Iris pigment epithelial cell (primary cell): Measurements from ENCODE around the gene ARSG.
A peak's percentile ranks its signal among the peaks of the same experiment; 100 is the strongest.
"Not testable (repeated sequence)": the region's sequence is repeated elsewhere in the genome, so short reads cannot be mapped to it uniquely, and the experiment has no call there.

Experiments used
- DNase-seq: peaks from one replicate; pipeline ENCODE4 v3.0.0-alpha.2; 2011; ENCODE audit warnings: low read depth

ARSG gene

DNA sequence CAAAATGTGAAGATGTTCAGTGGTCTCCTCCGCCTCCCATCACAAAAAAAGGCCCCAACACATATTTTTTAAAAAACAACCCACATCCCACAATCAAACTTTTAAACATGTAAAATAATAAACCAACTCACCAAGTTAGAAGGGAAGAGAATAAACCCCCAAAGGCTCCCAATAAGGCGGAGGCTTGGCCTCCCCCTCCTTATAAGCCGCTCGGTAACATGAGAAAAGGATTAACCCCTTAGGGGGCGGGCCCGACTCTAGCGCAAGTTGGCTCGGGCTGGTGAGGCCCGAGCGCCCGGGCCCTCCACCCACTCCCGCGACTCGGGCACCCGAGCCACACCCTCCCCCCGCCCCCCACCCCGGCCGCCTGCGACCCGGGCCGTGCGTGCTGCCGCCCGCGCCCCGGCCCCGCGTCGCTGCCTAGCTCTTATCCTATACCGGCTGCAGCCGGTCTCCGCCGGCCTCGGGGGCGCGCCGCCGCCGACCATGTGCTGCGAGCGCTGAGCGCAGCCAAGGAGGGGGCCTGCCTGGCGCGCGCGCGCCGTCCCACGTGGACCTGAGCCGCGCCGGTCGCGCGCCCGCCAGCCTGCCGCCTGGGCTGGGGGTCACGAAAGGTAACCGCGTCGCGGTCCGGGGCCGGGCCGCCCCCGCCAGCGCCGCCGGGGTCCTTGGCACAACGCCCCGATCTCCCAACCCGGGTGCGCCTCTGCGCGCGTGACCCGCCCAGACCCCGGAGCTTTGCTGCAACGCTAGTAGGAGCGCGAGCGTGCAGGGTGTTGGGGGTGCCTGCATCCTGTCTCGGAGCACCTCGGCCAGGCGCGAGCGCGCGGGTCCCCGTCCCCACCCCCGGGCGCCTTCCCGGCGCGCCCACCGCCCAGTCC is at the start of gene ARSG, which contains the start of gene SLC16A6:
ARSG (plus strand) TSS at position 541 of the 881 bp plus-strand sequence. CDS start 15,999 bp downstream, outside the sequence.
SLC16A6 (minus strand) TSS at position 173 of the 881 bp plus-strand sequence. CDS start 12,807 bp downstream, outside the sequence.
- DNase-seq = peak; percentile 68

DNA sequence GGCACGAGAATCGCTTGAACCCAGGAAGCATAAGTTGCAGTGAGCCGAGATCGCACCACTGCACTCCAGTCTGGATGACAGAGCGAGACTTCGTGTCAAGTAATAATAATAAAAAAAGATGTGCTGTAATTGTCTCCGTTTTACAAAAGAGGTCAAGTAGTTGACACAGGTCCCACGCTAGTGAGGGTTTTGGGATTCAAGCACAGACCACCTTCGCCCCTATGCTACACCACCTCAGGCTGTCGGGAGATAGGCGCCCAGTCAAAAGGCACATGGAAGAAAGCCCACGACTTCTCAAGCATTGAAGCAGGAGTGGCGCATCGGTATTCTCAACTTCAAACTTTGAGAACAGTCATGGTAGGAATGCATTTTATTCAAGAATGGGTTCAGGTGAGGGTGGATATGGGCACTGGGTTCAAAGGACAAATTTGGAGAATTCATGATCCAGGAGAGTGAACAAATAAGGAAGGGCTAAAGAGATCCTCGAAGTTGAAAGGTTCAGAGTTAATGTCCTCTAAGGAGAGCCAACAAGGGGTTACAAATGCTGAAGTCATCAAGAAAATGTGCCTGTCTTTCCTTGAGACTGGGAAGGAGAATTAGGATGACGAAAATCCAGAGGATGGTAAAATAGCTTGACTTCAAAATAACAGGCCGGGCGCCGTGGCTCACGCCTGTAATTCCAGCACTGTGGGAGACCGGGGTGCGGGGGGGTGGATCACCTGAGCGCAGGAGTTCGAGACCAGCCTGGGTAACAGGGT is 44.8 kb upstream of the ARSG start:
- no peak for DNase-seq

DNA sequence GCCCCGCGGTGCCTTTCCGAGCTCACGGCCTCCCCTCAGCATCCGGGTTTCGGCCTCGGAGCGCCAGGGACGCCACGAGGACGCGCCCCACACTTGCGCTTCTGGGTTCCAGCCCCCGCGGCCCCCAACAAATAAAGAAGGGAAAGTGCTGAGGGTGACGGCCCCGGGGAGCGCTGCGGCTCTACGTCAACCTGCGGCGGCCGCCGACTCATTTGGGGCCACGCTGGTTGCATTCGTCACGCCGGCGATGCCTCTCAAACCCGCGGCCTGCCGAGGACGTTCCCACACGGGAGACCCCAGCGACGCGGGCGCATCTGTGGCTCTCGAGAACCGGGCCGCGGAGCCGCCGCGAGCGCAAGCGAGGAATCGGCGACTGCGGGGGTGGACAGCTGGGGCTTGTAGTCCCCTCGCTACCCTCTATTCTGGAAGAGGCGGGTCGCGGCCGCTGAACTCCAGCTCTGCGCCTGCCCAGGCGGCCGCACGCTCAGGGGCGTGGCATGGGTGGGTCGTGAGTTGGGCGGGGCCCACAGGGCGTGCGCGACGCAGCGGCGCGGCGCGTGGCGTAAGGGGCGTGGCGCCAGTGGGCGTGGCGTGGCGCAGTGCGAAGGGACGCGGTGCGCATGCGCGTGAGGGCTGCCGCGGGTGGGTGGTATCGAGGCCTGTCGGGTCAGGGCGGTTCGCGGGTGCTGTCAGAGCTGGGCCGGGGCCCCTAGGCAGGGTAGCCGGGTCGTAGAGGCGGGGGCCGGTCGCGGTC is 43.7 kb upstream of the ARSG start, which contains the start of gene AMZ2:
AMZ2 (plus strand) TSS at position 599 of the 754 bp plus-strand sequence. CDS start 2,145 bp downstream, outside the sequence.
- peak; percentile 89 for DNase-seq

DNA sequence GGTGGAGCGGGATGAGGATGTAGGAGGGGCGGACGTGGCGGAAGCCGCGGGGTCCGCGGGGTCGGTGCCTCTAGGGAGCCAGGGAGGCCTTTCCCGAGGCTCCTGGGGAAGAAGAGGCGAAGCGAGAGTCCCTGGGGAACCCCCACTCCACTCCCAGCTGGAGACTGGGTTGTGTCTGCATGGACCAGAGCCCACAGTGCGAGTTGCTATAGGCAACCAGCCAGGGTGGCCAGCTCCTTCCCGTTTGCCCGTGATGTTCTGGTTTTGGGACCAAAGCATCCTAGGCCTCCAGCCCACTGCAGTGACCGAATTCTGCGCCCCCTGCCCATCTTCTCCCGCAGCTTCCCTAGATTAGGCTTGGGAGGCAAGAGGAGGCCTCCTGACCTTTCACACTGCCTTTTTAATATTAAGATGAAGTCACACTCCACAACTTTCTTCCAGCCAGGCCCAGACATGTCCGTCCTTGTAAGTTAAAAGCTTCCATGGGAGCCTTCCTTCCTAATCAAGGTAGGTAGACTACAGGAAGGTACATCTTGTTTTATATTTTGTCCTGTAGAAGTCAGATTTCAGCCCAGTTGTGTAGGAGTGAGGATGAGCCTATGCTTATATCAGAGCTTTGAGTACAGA is 43.0 kb upstream of the ARSG start:
- DNase-seq = peak; percentile 58

DNA sequence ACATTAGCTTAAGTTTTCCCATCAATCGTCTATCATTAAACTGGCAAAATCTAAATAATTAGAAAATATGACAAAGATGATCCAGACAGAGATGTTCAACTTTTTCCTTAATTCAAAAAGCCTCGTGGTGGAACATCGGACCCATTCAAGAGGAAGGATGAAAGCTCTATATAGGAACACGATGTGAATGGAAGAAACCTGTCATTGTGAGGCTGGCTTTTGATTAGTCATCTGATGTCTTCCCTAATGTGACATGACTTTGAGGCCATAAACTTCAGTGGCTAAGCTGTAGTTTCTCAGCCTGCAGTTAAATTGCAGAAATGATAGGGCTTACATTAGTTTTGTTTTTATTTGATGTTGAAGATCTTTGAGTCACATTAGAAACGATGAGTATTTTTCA is 42.4 kb upstream of the ARSG start:
- no peak for DNase-seq

DNA sequence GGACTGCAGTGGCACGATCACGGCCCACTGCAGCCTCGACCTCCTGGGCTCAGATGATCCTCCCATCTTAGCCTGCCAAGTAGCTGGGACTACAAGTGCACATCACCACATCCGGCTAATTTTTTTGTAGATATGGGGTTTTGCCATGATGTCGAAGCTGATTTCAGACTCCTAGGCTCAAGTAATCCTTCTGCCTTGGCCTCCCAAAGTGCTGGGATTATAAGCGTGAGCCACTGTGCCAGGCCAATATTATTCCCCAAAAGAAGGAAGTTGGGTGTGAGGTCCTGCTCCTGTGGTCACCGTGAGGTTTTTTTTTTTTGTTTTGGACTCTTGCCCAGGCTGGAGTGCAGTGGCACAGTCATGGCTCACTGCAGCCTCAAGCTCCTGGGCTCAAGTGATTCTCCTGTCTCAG is 41.9 kb upstream of the ARSG start:
- no peak for DNase-seq

DNA sequence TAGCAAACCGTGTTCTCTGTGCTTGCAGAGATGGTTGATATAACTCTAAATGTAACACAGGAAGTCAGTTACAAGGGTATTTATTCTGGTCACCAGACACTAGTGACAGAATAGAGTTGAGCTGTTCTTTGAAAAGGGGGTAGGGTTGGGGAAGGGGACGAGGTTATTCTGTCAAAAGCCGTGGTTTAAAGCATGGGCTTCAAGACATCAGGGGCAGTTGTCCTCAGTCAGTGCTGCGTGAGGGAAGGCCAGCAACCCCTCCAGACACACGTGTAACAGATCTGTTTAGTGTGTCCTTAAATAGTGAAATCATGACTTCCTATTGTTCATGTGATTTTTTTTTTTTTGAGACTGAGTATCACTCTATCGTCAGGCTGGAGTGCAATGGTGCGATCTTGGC is 37.9 kb upstream of the ARSG start:
- not testable (repeated sequence) for DNase-seq

DNA sequence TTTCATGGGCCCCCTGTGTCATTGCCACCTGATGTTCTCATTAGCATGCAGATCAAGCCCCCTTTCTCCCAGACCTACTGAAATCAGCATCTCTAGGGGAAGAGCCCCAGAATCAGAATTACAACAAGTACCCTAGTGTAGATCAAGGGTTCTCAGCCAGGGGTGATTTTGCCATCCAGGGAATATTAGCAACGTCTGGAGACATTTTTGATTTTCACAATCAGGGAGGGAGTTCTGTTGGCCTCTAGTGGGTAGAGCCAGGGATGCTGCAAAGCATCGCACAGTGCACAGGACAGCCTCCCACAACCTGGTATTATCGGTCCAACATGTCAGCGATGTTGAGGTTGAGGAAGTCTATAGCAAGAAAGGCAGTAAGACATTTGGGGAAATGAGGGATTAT is 36.1 kb upstream of the ARSG start:
- DNase-seq = no peak

DNA sequence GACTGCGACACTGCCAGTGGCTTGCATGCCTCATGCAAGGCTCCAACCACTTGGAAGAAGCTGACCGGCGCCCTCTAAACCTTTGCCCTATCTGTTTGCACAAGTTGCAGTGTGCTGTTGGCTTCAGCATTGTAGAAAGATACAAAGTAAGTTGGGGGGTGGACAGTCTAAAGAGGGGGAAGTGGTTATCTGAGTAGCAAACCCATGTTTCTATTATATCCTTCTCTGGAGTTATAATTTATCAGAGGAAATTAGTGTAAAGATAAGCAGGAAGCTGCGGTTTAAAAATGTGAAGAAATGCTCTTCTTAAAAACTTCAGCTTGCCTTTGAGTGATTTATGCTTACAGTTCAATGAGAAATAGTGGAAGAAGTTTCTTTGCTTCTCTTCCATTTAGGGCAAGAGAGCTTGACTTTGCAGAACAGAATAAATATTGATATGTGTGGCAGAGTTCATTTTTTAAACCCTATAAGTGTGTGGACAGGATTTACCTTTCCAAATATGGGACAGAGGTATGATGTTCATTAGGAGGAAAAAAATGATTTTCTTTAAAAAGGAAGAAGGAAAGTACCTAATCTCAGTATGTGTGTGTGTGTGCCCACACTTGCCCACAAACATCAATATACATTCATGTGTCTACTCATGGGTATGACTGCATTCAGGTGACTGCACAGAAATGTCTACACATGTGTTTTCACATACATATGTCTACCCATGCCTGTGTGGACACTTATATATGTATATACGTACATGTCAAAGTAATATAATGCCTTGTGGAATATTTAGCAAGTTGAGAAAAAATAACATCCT is 35.4 kb upstream of the ARSG start:
- DNase-seq = no peak

DNA sequence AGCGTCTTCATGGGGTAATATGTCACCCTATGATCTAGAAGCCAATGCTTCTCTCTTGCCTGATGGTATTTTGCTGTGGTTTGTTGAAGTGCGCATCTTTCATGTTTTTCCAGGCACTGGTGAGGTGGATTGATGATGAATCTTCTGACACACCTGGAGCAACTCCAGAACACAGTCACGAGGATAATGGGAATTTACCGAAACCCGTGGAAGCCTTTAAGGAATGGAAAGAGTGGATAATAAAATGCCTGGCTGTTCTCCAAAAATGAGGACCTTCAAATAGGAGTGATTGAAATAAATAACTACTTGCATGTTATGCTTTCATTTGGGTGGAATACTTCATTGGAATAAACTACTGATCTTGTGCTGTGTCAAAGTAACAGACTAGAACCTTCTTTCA is 34.6 kb upstream of the ARSG start:
- DNase-seq = not testable (repeated sequence)

DNA sequence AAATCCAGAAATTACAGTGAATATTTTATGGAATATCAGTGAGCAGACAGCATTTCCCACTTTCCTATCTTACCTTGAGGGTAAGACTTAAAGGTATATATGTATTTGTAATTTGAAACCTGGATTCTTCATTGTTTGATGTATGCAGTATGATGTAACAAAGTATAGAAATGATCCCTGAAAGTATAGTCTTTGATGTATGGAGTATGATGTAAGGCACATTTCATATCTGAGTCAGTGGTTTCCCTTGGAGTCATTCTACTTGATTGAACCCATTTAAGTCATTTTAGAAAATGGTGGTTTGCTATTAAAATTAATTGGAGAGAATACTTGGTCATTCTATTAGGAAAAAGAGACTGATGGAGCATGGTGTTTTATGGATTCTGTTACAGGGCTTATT is 33.4 kb upstream of the ARSG start:
- DNase-seq = no peak

DNA sequence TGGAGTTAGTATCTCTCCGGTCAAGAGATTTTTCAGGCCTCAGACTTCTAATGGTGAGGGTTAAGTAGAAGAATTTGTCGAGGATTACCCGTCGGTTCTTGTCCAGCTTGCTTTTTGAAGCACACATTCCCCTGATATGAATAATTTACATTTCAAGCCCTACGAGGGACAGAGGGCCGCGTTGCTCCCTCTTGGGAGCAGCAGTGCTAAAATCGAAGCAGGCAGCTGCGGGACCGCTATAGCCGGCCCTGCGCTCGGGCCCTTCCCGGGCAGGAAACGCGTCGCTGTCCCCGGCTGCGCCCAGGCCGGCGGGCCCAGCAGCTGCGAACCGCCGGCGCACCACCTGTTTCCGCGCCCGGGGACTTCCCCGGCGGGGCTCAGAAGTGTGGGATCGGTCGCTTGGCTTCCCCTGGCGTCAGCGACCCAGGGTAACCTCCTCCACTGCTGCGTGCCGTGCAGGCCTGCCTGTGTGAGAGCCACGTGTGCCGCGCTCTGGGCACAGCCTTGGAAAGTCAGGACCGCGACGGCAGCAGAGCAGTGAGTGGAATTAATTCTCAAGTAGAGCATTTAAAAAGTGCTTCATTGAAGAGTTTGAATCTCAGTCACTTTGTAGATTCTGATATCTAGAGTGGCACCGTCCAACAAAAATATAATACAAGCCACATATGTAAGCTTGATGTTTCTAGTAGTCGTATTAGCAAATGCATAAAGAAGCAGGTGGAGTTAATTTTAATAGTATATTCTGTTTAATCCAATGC is 32.2 kb upstream of the ARSG start:
- peak; percentile 50 for DNase-seq

DNA sequence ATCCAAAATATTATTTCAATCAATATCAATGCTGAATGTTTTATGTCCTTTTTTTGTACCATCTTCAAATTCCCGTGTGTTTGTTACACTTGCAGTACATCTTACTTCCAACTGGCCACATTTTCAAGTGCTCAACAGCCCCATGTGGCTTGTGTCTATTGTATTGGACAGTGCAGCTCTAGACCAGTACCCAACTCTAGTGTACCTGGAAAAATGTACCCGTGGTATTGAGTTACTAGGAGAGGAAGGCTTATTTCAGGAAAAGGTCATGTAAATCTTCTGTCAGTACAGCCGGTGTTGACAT is 31.7 kb upstream of the ARSG start:
- not testable (repeated sequence) for DNase-seq

DNA sequence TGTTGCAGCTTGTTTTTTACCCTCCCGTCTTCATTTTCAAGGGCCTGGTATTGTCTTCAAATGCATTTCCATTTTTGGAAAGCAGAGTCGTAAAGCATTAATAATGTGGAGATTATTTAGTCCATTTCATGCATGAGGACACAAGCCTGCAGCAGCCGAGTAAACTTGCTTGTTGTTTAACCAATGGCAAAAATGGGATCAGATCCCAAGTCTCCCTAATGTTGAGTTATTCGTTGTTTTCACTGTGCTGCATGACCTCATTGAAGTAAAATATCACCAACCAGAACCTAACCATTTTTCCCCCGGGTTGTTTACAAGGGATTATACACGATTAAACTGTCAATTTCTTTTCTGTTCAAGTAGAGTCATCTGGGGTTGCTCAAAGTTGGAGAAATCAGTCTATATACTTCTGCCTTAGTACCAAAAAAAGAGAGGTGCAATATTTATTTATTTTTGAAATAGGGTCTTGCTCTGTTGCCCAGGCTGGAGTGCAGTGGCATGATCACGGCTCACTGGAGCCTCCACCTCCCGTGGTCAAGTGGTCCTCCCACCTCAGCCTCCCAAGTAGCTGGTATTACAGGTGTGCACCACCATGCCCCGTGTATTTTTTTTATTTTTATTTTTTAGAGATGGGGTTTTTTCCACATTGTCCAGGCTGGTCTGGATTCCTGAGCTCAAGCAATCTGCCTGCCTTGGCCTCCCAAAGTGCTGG is 31.1 kb upstream of the ARSG start:
- peak; percentile 10 for DNase-seq

DNA sequence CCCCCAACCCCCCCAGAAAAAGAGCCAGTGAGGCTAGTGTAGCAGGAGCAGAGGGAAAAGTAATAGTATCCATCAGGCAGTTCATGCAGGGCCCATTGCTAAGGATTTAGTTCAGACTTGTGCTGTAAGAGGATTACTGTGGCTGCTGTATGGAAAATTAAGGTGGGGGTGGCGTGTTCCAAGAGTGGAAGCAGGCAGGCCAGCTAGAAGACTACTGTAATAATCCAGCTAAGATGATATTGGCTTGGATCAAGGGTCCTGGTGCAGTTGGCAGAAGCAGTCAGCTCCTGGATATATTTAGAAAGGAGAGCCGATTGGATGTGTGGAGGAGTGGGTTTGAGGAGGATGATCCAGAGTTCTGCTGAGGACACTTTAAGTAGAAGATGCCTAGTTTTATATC is 28.8 kb upstream of the ARSG start:
- not testable (repeated sequence) for DNase-seq

DNA sequence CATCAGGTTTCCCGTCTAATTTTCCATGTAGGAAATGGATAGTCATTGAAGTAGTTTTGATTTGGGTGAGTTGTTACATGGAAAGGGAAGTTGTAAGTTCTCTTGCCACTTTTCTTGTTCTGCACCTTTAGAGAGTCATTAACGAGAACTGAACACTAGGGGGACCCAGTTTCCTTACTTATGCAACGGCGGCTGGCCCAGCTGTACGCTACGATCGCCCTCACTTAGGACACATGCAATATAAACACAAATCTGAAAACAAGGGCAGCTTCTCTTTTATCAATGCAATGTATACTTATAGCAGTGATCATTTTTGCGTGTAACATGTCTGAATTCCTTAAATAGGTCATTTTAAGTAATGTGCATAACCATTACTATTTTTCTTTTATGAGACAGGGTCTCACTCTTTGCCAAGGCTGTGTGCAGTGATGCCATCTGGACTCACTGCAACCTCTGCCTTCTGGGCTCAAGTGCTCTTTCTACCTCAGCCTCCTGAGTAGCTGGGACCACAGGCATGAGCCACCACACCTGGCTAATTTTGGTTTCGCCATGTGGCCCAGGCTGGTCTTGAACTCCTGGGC is 28.1 kb upstream of the ARSG start:
- DNase-seq = peak; percentile 44

DNA sequence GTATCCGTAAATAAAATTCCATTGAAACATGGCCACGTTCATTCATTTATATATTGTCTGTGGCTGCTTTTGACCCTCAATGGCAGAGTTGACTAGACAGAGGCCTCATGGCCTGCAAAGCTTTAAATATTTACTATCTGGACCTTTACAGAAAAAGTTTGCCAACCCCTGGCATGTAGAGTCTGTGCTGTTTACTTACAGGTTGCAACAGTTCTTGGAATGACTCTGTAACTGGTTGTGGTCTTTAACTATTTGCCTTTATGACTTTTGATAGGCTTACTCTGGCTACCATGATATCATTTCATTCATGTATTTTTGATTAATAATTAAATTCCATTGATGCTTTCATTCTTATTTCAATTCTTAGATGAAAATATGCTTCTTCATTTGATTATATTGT is 25.5 kb upstream of the ARSG start:
- peak; percentile 65 for DNase-seq

DNA sequence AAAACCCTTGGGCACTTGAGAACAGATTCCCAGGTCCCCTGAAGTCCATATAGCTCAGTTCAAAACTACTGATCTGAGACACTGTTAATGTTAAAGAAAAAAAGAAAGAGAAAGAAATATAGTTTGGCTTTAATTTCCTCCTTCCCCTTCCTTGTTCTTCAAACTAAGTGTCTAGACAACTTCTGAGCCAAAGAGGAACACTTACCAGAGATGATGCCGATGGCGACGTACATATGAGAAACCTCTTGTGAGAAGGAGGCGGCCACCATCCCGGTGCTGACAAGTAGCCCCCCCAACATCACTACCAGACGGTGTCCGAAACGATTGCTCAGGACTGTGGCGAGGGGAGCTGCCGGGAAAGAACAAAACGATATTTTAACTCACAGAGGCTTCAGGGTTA is 17.6 kb upstream of the ARSG start:
- DNase-seq = no peak

DNA sequence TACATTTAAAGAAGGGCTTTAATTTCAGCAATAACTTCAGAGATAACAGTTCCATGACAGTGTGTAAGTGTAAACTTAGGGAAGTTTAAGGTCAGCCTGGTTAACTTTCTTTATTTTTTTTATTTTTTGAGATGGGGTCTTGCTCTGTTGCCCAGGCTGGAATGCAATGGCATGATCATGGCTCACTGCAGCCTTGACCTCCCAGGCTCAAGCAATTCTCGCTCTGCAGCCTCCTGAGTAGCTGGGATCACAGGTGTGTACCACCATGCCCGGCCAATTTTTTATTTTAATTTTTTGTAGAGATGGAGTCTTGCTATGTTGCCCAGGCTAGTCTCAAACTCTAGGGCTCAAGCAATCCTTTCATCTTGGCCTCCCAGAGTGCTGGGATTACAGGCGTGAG is 15.0 kb upstream of the ARSG start:
- not testable (repeated sequence) for DNase-seq
